Neural cell (in vitro differentiated cells): ENCODE results near the gene TRIM46. TPM values are rescaled to one million over a fixed set of nuclear protein-coding genes. Genes with fewer than 3 reads are reported as not detected.

Source experiments
- H2AFZ ChIP-seq: fragments of 200-600, 300-800 bp; sonication (generic), shearing (Covaris generic); 2 replicates; pipeline ENCODE4 v1.6.0; 2014; ENCODE audit warnings: low read depth, mild to moderate bottlenecking, antibody characterized with exemption, low read length, moderate library complexity
- H3F3A ChIP-seq: fragments of 200-600 bp; shearing (Covaris generic); 2 replicates; pipeline ENCODE4 v1.6.1; 2016; ENCODE audit warnings: mild to moderate bottlenecking, moderate library complexity, mixed read lengths, antibody characterized with exemption, low read length; ENCODE audit not compliant: insufficient read depth, poor library complexity, severe bottlenecking
- H3K27ac ChIP-seq: fragments of 200-600, 300-800 bp; sonication (generic), shearing (Covaris generic); 2 replicates; pipeline ENCODE4 v1.5.1; 2014; ENCODE audit warnings: mild to moderate bottlenecking, low read length, moderate library complexity
- H3K27me3 ChIP-seq: fragments of 300-800, 200-600 bp; sonication (generic), shearing (Covaris generic); 2 replicates; pipeline ENCODE4 v1.6.0; 2014; ENCODE audit warnings: mild to moderate bottlenecking, low read depth, low read length, moderate library complexity; ENCODE audit not compliant: insufficient read depth
- H3K36me3 ChIP-seq: fragments of 300-800, 200-600 bp; sonication (generic), shearing (Covaris generic); 2 replicates; pipeline ENCODE4 v1.5.1; 2014; ENCODE audit warnings: mild to moderate bottlenecking, antibody characterized with exemption, low read length, moderate library complexity; ENCODE audit not compliant: insufficient read depth
- H3K4me2 ChIP-seq: fragments of 300-800, 200-600 bp; sonication (generic), shearing (Covaris generic); 2 replicates; pipeline ENCODE4 v1.6.0; 2014; ENCODE audit warnings: mild to moderate bottlenecking, low read length
- H3K4me3 ChIP-seq: fragments of 300-800, 200-600 bp; sonication (generic), shearing (Covaris generic); 2 replicates; pipeline ENCODE4 v1.5.1; 2014; ENCODE audit warnings: mild to moderate bottlenecking, low read length, moderate library complexity
- H3K79me2 ChIP-seq: fragments of 200-600 bp; shearing (Covaris generic); replicated peaks from 2 replicates; pipeline ENCODE4 v1.6.0; 2014; ENCODE audit warnings: mild to moderate bottlenecking, low read length, moderate library complexity; ENCODE audit not compliant: insufficient read depth
- H3K9ac ChIP-seq: fragments of 300-800, 200-600 bp; sonication (generic), shearing (Covaris generic); 2 replicates; pipeline ENCODE4 v1.6.1; 2016; ENCODE audit warnings: mild to moderate bottlenecking, low read length, mixed read lengths
- H3K9me2 ChIP-seq: fragments of 200-600 bp; shearing (Covaris generic); 2 replicates; pipeline ENCODE4 v1.6.1; 2016; ENCODE audit warnings: mild to moderate bottlenecking, low read length, mixed read lengths; ENCODE audit not compliant: insufficient read depth
- H3K9me3 ChIP-seq: fragments of 200-600, 300-800 bp; sonication (generic), shearing (Covaris generic); 2 replicates; pipeline ENCODE4 v1.6.1; 2016; ENCODE audit warnings: mild to moderate bottlenecking, mixed run types, low read length, moderate library complexity, mixed read lengths
- H4K20me1 ChIP-seq: fragments of 200-600 bp; shearing (Covaris generic); 2 replicates; pipeline ENCODE4 v1.6.1; 2016; ENCODE audit warnings: mild to moderate bottlenecking, mixed run types; ENCODE audit not compliant: insufficient read depth
- CTCF ChIP-seq: fragments of 450-650 bp; IDR thresholded peaks from 2 replicates; pipeline ENCODE4 v1.5.1; 2014; ENCODE audit warnings: antibody characterized with exemption, mild to moderate bottlenecking, moderate library complexity; ENCODE audit not compliant: poor library complexity, severe bottlenecking
- EP300 ChIP-seq: fragments of 450-650 bp; conservative IDR thresholded peaks from 2 replicates; pipeline ENCODE4 v1.6.1; 2014; ENCODE audit warnings: antibody characterized with exemption, mild to moderate bottlenecking, moderate library complexity; ENCODE audit not compliant: poor library complexity, severe bottlenecking
- EZH2 ChIP-seq: fragments of 200-600, 300-800 bp; shearing (Covaris generic), sonication (generic); IDR thresholded peaks from 2 replicates; pipeline ENCODE4 v1.6.1; 2014; ENCODE audit warnings: antibody characterized with exemption, low read length, borderline replicate concordance, mild to moderate bottlenecking; ENCODE audit not compliant: insufficient read depth, poor library complexity, severe bottlenecking
- MXI1 ChIP-seq: fragments of 450-650 bp; conservative IDR thresholded peaks from 2 replicates; pipeline ENCODE4 v1.6.1; 2014; ENCODE audit warnings: antibody characterized with exemption, mild to moderate bottlenecking; ENCODE audit not compliant: poor library complexity, severe bottlenecking
- POLR2AphosphoS5 ChIP-seq: IDR thresholded peaks from 2 replicates; pipeline ENCODE4 v1.6.1; 2012
- RAD21 ChIP-seq: fragments of 450-650 bp; conservative IDR thresholded peaks from 2 replicates; pipeline ENCODE4 v1.6.1; 2014; ENCODE audit warnings: antibody characterized with exemption, mild to moderate bottlenecking, moderate library complexity
- REST ChIP-seq: IDR thresholded peaks from 2 replicates; pipeline ENCODE4 v1.6.1; 2012; ENCODE audit warnings: borderline replicate concordance
- SMC3 ChIP-seq: fragments of 450-650 bp; conservative IDR thresholded peaks from 2 replicates; pipeline ENCODE4 v1.6.1; 2014; ENCODE audit warnings: antibody characterized with exemption, mild to moderate bottlenecking, moderate library complexity; ENCODE audit not compliant: poor library complexity
- TAF1 ChIP-seq: IDR thresholded peaks from 2 replicates; pipeline ENCODE4 v1.6.1; 2012; ENCODE audit warnings: low read depth
- polyA plus RNA-seq: library from polyadenylated mRNA; depleted of rRNA; stranded (reverse); fragments of >200 nt; gene quantifications from 2 replicates; pipeline ENCODE4 v1.2.3, GENCODE V29; 2014

Gene TRIM46
- polyA plus RNA-seq, 1 donor from 2014 or later, result 31.5 TPM

GRCh38 chr1:155205969-155206593 is 32.4 kb downstream of the TRIM46 start:
- peak overlapping the region; percentile 100 for H3K27ac ChIP-seq
- H3K36me3 ChIP-seq, result no peaks in the 10 kb centered on the region
- peak overlapping the region; percentile 100 for H3K9ac ChIP-seq
- peak overlapping the region; percentile 91 for H3K4me3 ChIP-seq
- TF ChIP-seq SMC3 (no peak), TAF1 (no peak), POLR2AphosphoS5 (no peak), RAD21 (no peak), REST (no peak), EP300 (no peak), MXI1 (no peak), CTCF (no peak), EZH2 (no peak)
- H3K79me2 ChIP-seq, result peaks cover 24% of the 10 kb centered on the region
- H3K27me3 ChIP-seq, result no peaks in the 10 kb centered on the region
- peaks cover 6% of the 10 kb centered on the region for H3F3A ChIP-seq
- H3K9me3 ChIP-seq, result no peaks in the 10 kb centered on the region
- no peaks in the 10 kb centered on the region for H4K20me1 ChIP-seq
- H2AFZ ChIP-seq, result no peak overlapping the region
- peak overlapping the region; percentile 62 for H3K4me2 ChIP-seq
- H3K9me2 ChIP-seq, result no peaks in the 10 kb centered on the region

- no peaks in the 10 kb centered on the region for H3K9me2 ChIP-seq
- TF ChIP-seq SMC3, result peak; percentile 93
- TF ChIP-seq REST, result no peak
- TF ChIP-seq EZH2, result no peak
- peak; percentile 77 for TF ChIP-seq RAD21
- TF ChIP-seq POLR2AphosphoS5, result peak; percentile 72
- peak; percentile 94 for TF ChIP-seq CTCF
- TF ChIP-seq TAF1, result no peak
- no peak for TF ChIP-seq MXI1
- peak; percentile 19 for TF ChIP-seq EP300
- no peaks in the 10 kb centered on the region for H4K20me1 ChIP-seq
- H2AFZ ChIP-seq, result peak overlapping the region; percentile 18
- H3K36me3 ChIP-seq, result no peaks in the 10 kb centered on the region
- H3K4me2 ChIP-seq, result peak overlapping the region; percentile 83
- H3K79me2 ChIP-seq, result peaks cover 24% of the 10 kb centered on the region
- H3K27ac ChIP-seq, result peak overlapping the region; percentile 100
- H3K9ac ChIP-seq, result peak overlapping the region; percentile 100
- H3K4me3 ChIP-seq, result peak overlapping the region; percentile 91
- H3F3A ChIP-seq, result peaks cover 6% of the 10 kb centered on the region
- H3K9me3 ChIP-seq, result no peaks in the 10 kb centered on the region
- no peaks in the 10 kb centered on the region for H3K27me3 ChIP-seq
These were observed 33.5 kb downstream of the TRIM46 start for GRCh38 chr1:155206891-155207805.
